Stimulated activated CD4-positive, alpha-beta T cell treated with anti-CD3 and anti-CD28 coated beads, Interleukin-4, amount 100 ng/mL, for 24 hours (primary cell): ENCODE data around the gene POLH.
A peak's percentile ranks its signal among the peaks of the same experiment; 100 is the strongest.
"Not testable (repeated sequence)": the region's sequence is repeated elsewhere in the genome, so short reads cannot be mapped to it uniquely, and the experiment has no call there.

Experiments
- DNase-seq: peaks from one replicate; pipeline ENCODE4 v3.0.0-alpha.2; 2020

Gene POLH

DNA sequence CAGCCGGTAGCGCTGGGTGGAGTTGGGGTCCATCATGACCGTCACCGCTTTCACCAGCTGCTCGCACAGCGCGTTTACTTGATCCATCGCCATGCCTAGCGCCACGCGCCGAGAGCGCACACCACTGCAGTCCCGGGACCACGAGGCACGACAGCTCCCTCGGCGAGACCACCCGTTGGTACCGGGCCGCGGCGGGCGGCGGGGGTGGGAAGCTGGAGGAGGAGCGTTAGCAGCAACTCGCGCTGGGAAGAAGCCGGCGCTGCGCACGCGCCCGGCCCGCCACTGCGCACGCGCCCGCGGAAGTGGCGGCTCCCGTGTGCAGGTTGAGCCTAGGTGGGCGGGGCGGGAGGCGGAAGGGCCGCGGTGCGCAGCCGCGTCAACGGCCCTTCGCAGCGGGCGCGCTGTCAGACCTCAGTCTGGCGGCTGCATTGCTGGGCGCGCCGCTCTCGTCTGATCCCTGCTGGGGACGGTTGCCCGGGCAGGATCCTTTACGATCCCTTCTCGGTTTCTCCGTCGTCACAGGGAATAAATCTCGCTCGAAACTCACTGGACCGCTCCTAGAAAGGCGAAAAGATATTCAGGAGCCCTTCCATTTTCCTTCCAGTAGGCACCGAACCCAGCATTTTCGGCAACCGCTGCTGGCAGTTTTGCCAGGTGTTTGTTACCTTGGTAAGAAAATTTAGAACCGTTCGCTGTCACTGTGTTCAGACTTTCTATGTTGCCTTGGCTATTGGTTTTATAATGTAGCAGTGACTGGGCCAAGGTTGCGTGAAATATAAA, at the start of gene POLH, which contains the start of gene XPO5:
Gene POLH (plus strand): TSS at position 414 of the 780 bp plus-strand sequence. CDS start 6,135 bp downstream, outside the sequence.
Gene XPO5 (minus strand): TSS at position 267 of the 780 bp plus-strand sequence. CDS start 174 bp downstream, at position 93.
- peak; percentile 91 for DNase-seq

DNA sequence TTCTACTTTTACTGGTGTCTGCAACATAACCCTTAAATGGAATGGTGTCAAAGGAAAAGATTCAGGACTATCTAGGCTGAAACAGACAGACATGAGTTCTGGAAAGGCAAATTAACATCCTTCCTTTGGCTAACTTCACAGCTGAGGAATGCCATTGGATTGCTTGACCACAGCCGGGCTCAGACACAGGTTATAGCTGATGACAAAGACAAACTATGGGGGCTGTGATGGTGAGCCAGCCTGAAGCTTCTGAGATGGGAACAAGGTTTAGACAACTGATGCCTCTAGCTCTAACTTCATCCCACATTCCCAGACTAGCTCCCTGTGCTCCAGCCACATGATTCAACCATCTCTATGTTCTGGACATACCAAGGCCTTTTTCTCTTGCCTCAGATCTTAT, 43.8 kb upstream of the POLH start:
- DNase-seq = no peak

DNA sequence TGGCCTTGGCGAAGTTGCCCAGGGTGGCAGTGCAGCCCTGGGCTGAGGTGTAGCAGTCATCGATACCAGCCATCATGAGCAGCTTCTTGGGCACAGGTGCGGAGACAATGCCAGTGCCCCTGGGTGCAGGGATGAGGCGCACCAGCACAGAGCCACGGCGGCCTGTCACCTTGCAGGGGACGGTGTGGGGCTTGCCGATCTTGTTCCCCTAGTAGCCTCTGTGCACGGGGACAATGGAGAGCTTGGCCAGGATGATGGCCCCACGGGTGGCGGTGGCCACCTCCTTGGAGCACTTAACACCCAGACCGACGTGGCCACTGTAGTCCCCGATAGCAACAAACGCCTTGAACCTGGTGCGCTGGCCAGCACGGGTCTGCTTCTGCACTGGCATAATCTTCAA, 37.0 kb upstream of the POLH start:
- not testable (repeated sequence) for DNase-seq

DNA sequence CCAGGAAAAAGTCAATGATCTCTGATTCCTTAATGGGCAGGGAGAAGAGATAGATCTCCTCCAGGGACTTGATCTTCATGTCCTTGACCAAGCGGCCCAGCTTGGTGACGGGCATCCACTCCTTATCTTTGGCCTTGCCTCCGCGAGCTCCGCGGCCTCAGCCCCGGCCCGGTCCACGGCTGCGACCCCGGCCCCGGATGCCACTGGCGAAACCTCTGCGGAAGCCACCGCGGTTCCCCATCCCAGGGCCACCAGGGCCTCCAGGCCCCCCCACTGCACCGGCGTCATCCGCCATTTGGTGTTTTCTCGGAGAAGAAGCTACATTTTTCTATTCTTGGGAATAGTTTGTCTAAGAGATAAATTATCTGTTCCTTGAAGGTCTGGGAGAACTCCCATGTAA, 36.6 kb upstream of the POLH start:
- DNase-seq = not testable (repeated sequence)

DNA sequence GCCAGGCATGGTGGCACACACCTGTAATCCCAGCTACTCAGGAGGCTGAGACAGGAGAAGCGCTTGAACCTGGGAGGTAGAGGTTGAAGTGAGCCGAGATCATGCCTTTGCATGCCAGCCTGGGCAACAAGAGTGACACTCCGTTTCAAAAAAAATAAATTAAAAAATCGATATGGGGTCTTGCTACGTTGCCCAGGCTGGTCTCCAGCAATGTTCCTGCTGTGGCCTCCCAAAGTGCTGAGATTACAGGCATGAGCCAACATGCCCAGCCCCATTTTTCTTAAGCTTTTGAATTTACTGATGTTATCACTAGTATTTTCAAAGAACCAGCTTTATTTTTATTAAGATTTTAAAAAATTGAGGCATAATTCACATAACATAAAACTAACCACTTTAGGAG, 35.5 kb upstream of the POLH start:
- DNase-seq = no peak

DNA sequence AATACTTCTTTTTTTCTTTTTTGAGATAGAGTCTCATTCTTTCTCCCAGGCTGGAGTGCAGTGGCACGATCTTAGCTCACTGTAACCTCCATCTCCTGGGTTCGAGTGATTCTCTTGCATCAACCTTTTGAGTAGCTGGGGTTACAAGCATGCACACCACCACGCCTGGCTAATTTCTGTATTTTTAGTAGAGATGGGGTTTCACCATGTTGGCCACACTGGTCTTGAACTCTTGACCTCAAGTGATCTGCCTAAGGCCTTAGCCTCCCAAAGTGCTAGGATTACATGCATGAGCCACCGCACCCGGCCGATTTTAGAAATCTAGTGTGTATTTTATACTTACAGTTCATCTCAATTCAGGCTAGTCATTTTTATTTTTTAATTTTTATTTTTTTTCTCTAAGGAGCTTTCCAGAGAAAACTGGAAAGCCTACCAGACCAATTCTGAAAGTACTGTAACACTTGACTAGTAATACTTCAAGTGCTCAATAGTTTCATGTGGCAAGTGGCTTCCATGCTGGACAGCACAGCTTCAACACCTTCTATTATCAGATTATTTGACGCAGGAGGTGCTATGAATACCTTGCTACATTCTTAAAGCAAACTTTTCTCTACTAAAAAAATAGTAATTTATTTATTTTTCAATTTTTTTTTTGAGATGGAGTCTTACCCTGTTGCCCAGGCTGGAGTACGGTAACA, 34.1 kb upstream of the POLH start:
- no peak for DNase-seq

DNA sequence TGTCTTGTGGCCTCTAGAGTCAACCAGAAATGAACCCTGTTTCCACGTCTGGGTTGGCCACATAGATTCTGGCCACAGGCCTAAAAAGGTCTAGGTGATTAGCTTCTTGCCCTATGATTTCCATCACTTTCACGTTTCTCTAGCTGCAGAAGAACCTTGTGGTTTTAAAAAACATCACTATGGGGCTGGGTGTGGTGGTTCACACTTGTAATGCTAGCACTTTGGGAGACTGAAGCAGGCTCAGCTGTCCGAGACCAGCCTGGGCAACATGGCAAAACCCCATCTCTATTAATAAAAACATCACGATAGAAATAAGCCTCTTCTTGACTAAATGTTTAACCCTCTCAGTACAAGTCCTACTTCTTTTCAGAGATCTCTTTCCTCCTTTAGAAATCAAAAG, 31.5 kb upstream of the POLH start:
- no peak for DNase-seq

DNA sequence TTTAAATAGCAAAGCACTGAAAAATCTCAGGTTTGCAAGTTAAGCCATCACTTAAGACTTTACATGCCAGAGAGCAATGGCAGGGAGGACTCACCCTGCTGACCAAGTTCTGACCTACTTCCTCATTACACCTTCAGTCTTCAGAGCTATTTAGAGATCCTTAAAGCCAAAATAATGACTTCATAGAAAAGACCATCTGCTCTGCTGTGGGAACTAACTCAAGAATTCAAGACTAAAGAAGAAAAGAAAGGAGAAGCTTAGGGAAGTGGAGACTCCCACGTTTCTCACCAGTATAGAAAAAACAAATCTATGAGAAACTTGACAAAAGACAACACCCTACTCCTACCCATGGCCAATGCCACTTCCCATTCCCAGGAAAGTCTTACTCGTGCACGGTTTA, 28.8 kb upstream of the POLH start:
- DNase-seq = no peak

DNA sequence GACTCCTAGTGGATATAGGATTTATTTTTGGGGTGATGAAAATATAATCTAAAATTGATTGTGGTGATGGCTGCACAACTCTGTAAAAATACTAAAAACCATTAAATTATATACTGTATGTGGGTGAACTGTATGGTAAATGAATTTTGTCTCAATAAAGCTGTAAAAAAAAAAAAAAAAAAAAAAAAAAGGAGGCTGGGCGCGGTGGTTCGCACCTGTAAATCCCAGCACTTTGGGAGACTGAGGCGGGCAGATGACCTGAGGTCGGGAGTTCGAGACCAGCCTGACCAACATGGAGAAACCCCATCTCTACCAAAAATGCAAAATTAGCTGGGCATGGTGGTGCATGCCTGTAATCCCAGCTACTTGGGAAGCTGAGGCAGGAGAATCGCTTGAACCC, 18.4 kb upstream of the POLH start:
- DNase-seq = not testable (repeated sequence)

DNA sequence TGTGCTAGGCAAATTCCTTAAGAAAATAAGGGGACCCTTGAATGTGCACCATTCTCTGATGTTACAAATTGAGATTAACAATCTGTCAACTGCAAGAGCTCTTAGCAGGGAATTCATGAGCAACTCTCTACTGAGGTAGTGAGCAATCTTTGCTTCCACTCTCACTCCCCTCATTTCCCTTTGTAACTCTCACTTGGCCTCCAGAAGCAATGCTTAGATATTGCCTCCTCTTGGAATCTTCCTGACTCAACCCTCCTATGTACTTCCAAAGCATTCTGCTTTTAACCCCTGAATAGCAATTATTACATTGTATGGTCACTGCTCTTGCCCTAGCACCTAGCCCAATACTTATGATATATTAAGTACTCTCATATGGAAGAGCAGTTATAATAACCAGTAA, 16.7 kb upstream of the POLH start:
- DNase-seq = no peak

DNA sequence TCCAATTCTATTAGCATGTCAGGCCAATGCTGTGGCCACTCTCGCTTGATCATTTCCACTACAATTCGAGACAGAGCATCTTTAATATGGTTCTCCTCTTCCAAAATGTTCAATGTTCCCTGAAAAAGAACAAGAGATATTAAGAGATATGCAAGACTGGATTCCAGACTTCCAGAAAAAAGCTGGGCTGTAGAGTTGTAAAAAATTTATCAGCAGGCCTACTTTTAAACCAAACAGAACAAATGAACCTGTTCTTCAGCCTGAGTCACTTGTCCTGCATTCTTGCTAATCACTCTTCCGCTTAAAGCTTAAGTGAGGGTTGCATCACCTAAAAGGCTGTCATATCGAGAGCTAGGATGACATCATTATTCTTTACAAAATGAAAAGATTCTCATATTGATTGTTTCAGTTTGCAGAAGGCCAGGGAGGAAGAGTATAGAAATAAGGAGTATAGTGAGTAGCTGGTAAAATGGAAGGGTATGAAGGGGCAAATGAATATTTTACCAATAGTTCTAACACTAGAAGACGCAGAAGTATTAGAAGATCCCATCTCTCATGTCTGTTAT, 5.0 kb upstream of the POLH start:
- peak; percentile 17 for DNase-seq

DNA sequence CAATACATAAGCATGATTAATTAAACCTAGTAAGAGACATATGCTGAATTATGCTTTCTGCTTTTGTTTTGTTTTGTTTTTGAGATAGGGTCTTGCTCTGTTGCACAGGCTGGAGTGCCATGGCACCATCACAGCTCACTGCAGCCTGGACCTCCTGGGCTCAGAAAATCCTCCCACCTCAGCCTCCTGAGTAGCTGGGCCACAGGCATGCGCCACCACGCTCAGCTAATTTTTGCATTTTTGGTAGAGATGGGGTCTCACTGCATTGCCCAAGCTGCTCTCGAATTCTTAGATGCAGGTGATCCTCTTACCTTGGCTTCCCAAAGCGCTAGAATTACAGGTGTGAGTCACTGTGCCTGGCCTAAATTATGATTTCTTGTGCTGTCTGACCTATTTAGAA, 4.0 kb upstream of the POLH start:
- DNase-seq = no peak

- no peak for DNase-seq
These were observed 747 bp upstream of the POLH start for GRCh38 chr6:43575105-43575771.

DNA sequence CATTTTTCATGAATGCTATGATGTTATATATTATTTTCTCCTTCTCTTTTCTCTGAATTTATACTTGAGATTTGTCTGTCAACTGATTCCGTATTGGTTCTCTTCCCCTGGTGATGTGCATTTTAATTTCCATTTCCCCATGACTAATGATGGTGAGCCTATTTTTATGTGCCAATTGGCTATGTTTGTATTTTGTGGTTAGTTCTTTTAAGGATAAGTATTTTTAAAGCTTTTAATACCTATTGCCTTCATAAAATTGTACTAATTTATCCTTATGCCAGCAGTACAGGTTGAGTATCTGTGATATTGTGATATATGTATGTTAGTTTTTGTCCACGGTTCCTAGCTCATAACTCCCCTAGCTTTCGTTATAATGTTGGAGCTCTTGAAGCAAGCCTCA, 2.8 kb downstream of the POLH start:
- DNase-seq = no peak

DNA sequence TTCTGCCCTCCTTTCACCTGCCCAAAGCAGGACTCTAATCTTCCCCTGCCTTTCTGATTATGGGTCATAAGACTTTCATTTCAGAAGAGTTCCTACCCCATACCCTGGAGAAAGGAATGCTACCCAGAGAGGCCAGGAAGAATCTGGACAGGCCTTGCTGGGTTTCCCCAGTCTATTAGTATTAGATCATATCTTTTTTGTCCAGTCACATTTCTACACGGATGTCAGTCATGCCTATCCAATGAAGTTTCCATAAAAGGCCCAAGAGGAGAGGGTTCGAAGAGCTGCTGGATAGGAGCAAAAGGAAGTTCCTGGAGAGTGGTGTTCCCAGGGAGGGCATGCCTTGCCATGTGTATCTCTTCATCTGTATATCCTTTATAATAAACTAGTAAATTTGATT, 3.2 kb downstream of the POLH start:
- DNase-seq = no peak

GRCh38 chr6:43582911-43583310, 6.9 kb downstream of the POLH start:
- no peak for DNase-seq

DNA sequence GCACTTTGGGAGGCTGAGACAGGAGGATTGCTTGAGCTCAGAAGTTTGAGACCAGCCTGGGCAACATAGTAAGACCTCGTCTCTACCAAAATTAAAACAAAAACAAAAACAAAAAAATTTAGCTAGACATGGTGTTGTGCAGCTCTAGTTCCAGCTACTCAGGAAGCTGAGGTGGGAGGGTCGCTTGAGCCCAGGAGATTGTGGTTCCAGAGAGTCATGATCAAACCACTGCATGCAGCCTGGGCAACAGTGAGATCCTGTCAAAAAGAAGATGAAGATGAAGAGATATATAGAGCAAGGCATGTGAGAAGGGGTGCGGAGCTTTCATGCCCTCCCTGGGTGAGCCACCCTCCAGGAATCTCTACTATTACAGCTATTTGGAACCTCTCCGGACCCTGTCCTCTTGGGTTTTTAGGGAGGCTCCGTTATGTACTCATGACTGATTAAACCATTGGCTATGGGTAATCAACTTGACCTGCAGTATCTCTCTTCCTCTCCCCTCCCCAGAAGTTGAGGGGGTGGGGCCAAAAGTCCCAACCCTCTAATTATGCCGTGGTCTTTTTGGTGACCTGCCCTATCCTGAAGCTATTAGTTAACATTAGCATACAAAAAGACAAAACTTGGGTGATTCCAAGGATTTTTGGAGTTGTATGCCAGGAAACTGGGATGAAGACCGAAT, 9.0 kb downstream of the POLH start:
- no peak for DNase-seq

DNA sequence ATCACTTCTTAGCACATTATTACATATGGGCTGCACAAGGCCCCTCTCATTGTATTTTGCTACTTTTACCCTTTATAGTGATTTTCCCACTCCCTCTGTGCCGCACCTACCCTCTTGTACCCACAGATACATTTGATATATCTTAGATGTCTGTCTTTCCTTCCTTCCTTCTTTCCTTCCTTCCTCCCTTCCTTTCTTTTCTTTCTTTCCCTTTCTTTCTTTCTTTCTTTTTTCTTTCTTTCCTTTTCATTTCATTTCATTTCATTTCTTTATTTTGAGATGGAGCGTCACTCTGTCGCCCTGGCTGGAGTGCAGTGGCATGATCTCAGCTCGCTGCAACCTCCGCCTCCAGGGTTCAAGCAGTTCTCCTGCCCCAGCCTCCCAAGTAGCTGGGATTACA, 12.2 kb downstream of the POLH start:
- no peak for DNase-seq

- DNase-seq = not testable (repeated sequence)
These were observed 13.6 kb downstream of the POLH start for GRCh38 chr6:43589564-43589963.

DNA sequence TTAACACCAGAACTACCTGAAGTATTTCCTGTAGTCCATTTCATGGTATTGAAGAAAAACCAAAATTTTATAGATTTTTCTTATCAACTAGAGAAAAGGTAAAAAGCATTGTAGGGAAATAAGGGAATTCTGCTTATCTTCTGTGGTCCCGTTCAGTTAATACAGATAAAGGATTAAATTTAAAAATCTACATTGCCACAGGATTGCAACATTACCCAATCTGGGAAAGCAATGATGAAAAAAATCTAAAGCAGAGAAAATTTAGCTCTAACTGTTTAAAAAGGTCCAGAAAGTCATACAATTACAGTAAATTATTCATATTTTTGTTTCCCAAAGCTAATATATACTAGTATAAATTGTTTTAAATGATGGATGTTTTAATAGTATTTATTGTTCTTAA, 18.0 kb downstream of the POLH start:
- no peak for DNase-seq

DNA sequence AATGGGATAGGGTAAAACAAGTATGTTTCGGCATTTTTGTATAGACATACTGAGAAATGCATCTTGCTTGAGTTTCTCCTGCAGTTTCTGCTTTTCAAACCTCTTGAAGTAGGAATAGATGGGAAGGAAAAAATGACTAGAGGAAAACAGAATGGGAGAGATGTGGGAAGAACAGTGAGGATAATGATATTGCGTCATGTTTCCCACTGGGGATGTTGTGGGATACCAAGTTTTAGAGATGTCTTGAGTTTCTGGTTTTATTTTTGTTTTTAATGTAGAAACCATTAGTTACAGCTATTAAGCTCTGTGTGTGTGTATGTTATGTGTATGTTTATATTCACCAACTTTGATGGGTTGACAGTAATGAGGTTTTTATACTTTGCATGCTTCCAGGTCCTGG, 24.6 kb downstream of the POLH start:
- no peak for DNase-seq

- DNase-seq = no peak
These were observed 28.2 kb downstream of the POLH start for GRCh38 chr6:43604174-43604573.

DNA sequence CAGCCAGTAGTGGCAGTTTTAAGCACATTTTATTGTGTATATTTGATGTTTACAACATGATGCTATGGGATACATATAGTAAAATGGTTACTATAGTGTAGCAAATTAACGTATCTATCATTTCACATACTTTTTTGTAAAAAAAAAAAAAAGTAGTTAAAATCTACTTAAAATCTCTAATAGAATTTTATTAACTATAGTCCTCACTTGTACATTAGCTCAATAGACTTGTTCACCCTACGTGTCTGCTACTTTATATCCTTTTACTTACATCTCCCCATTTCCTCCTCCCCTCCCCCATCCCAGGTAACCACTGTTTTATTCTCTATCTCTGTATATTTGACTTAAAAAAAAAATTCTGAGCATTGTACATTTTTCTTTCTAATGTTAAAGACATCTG, 30.0 kb downstream of the POLH start:
- no peak for DNase-seq
